ENCODE measurements around the gene NPTX1.
A peak's percentile ranks its signal among the peaks of the same experiment; 100 is the strongest.

The NPTX1 gene

DNA sequence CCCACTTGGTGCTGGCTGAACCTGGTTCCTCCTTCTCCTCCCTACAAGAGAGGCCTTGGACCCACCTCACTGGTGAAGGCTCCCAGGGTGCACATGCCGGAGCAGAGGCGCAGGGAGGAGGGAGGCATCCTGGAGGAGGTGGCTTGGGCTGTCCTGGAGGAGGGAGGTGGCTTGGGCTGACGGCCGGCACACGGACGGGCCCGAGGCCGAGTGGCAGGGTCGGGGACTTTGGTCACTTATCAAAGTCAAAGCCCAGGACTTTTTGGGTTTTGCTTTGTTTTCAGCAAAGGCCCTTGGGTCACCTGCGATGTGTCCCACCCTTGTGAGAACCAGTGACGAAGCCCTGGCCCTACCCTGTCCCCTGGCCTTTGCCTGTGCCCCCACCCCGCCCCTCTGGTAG is 32.9 kb downstream of the NPTX1 start:
- no peak for TF ChIP-seq MYC (IDR thresholded peaks at IDR 0.05; ENCODE audit: low read depth, low read length)
- no peak for TF ChIP-seq POLR2A (IDR thresholded peaks at IDR 0.05; ENCODE audit: extremely low read depth, insufficient read length)
- TF ChIP-seq, protein P1, sequence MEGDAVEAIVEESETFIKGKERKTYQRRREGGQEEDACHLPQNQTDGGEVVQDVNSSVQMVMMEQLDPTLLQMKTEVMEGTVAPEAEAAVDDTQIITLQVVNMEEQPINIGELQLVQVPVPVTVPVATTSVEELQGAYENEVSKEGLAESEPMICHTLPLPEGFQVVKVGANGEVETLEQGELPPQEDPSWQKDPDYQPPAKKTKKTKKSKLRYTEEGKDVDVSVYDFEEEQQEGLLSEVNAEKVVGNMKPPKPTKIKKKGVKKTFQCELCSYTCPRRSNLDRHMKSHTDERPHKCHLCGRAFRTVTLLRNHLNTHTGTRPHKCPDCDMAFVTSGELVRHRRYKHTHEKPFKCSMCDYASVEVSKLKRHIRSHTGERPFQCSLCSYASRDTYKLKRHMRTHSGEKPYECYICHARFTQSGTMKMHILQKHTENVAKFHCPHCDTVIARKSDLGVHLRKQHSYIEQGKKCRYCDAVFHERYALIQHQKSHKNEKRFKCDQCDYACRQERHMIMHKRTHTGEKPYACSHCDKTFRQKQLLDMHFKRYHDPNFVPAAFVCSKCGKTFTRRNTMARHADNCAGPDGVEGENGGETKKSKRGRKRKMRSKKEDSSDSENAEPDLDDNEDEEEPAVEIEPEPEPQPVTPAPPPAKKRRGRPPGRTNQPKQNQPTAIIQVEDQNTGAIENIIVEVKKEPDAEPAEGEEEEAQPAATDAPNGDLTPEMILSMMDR (IDR thresholded peaks at IDR 0.05; ENCODE audit: low read depth, low read length) = no peak
- TF ChIP-seq, protein P2, sequence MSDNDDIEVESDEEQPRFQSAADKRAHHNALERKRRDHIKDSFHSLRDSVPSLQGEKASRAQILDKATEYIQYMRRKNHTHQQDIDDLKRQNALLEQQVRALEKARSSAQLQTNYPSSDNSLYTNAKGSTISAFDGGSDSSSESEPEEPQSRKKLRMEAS (IDR thresholded peaks at IDR 0.05; ENCODE audit: low read depth, low read length) = no peak
- no peak overlapping the region for H3K4me3 ChIP-seq (ENCODE audit: low read depth, low read length)
- DNase-seq (ENCODE audit: low read depth) = no peak

DNA sequence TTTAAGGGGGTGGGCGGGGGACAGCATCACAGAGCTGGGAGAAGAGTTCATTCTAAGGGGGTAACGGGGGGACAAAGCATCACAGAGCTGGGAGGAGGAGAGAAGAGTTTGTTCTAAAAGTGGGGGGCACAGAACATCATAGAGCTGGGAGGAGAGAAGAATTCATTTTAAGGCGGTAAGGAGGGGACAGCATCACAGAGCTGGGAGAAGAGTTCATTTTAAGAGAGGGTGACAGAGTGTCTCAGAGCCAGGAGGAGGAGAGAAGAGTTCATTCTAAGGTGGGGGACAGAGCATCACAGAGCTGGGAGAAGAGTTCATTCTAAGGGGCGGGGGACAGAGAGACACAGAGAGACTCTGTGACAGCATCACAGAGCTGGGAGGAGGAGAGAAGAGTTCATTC is 33.6 kb downstream of the NPTX1 start:
- no peak overlapping the region for H3K4me3 ChIP-seq (ENCODE audit: low read depth, low read length)
- no peak for DNase-seq (ENCODE audit: low read depth)
- TF ChIP-seq, protein P1 (IDR thresholded peaks at IDR 0.05; ENCODE audit: low read depth, low read length) = no peak
- TF ChIP-seq, protein P2 (IDR thresholded peaks at IDR 0.05; ENCODE audit: low read depth, low read length) = no peak
- no peak for TF ChIP-seq MYC (IDR thresholded peaks at IDR 0.05; ENCODE audit: low read depth, low read length)
- no peak for TF ChIP-seq POLR2A (IDR thresholded peaks at IDR 0.05; ENCODE audit: extremely low read depth, insufficient read length)

DNA sequence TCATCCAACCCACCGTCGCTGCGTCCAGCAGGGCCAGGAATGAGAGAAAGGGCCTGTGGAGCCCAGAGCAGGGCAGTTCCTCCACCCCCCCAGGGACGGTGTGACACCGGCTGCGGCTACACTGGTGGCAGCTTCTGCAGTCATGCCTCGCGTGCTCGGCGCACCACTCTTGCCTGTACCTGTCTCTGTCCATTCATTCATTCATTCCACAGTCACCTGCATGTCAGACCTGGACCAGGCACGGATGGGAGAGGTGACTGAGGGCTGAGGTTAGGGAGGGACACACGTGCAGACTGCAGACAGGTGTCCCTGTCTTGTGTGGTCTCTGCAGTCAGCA is 34.1 kb downstream of the NPTX1 start:
- H3K4me3 ChIP-seq (ENCODE audit: low read depth, low read length) = no peak overlapping the region
- DNase-seq (ENCODE audit: low read depth) = no peak
- TF ChIP-seq POLR2A (IDR thresholded peaks at IDR 0.05; ENCODE audit: extremely low read depth, insufficient read length) = no peak

DNA sequence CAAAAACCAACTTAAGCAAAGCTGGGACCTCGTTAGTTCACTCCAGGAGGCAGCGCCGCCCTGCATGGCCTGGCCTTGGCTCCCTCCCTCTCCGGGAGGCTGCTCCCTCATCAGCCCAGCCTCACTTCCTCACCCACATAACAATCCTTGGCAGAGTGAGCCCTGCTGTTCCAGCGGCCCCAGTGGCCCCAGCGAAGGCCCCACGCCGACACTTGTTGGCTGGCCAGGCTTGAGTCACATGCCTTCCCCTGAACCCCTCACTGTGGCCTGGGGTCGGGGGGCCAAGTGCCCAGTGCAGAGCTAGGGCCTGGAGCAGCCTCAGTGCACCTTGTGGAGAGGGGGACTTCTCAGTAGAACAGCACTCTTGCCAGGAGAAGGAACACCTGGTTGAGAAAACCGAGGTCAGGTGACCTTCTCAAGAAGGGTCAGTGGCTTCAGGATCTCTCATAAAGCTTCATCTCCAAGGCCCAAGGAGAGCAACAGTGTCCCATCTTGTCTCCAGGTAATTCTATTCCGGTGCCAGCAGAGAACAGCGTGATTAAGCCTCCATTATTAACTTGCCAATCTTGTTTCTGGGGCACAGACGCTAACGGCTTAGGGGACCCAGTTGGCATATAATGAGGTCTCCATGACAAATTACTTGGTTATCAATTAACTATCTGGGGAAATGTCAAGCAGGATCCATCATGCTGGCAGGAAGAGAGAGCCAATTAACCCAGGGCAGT is 34.6 kb downstream of the NPTX1 start:
- no peak for DNase-seq (ENCODE audit: low read depth)
- H3K4me3 ChIP-seq (ENCODE audit: low read depth, low read length) = no peak overlapping the region
- TF ChIP-seq POLR2A (IDR thresholded peaks at IDR 0.05; ENCODE audit: extremely low read depth, insufficient read length) (no peak), MYC (IDR thresholded peaks at IDR 0.05; ENCODE audit: low read depth, low read length) (no peak)
- TF ChIP-seq, protein P2 (IDR thresholded peaks at IDR 0.05; ENCODE audit: low read depth, low read length) = no peak
- TF ChIP-seq, protein P1 (IDR thresholded peaks at IDR 0.05; ENCODE audit: low read depth, low read length) = no peak

DNA sequence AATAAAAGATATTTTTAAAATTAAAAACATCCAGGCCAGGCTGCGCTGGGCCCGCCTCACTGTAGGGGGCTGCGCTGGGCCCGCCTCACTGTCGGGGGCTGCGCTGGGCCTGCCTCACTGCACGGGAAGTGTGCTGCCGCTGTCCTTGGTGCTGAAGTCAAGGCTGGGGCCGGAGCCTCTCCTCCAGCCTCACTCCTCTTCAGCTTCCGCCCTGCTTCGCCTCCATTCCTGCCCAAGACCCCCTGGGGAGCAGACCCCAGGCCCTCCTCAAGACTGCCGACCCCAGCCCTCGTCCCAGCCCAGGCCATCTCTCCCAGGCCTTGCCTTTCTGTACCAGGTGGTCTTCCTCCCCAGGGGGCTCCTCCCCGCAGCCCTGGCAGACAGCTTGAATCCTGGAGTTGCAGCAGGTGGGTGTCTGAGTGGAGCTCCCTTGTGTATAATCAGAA is 35.3 kb downstream of the NPTX1 start:
- TF ChIP-seq, protein P1 (IDR thresholded peaks at IDR 0.05; ENCODE audit: low read depth, low read length) = no peak
- TF ChIP-seq, protein P2 (IDR thresholded peaks at IDR 0.05; ENCODE audit: low read depth, low read length) = peak; percentile 75
- TF ChIP-seq POLR2A (IDR thresholded peaks at IDR 0.05; ENCODE audit: extremely low read depth, insufficient read length) (no peak), MYC (IDR thresholded peaks at IDR 0.05; ENCODE audit: low read depth, low read length) (peak; percentile 54; the same call in 1 of the 2 replicates)
- H3K4me3 ChIP-seq (ENCODE audit: low read depth, low read length) = no peak overlapping the region
- peak; percentile 61 for DNase-seq (ENCODE audit: low read depth)

DNA sequence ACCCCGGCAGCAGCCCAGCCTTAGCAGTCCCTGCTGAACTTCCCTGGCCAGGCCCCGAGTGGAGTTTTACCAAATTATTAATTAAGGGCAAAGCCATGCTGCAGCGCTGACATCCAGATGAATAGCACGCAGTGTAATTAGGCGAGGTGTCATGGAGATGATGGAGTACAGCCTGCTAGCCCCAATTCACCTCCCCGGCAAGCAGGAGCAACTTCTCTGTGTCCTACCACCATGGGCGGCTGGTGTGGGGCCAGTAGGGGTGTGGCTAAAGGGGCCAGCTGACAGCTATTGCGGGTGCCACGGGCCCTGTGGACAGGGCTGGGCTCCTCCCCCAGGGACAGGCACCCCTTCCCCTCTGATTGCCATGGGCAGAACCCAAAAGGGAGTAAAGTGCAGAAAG is 36.9 kb downstream of the NPTX1 start:
- TF ChIP-seq MYC (IDR thresholded peaks at IDR 0.05; ENCODE audit: low read depth, low read length) (no peak), POLR2A (IDR thresholded peaks at IDR 0.05; ENCODE audit: extremely low read depth, insufficient read length) (no peak)
- TF ChIP-seq, protein P1 (IDR thresholded peaks at IDR 0.05; ENCODE audit: low read depth, low read length) = no peak
- TF ChIP-seq, protein P2 (IDR thresholded peaks at IDR 0.05; ENCODE audit: low read depth, low read length) = no peak
- no peak for DNase-seq (ENCODE audit: low read depth)

More for the DNA sequence above, 36.9 kb downstream of the NPTX1 start:
- no peak overlapping the region for H3K4me3 ChIP-seq (ENCODE audit: low read depth, low read length)
